HG02981 (cell line): ENCODE results near the gene OR1E2.
"Not testable (repeated sequence)": the region's sequence is repeated elsewhere in the genome, so short reads cannot be mapped to it uniquely, and the experiment has no call there.

Experiments
- ATAC-seq: cut with Tn5 transposase; IDR thresholded peaks from one replicate; pipeline ENCODE4 v1.9.1; 2021; ENCODE audit warnings: mild to moderate bottlenecking, moderate library complexity; ENCODE audit not compliant: unreplicated experiment

Gene OR1E2

GRCh38 chr17:3400055-3400454, 33.6 kb downstream of the OR1E2 start:
- ATAC-seq: no peak

DNA sequence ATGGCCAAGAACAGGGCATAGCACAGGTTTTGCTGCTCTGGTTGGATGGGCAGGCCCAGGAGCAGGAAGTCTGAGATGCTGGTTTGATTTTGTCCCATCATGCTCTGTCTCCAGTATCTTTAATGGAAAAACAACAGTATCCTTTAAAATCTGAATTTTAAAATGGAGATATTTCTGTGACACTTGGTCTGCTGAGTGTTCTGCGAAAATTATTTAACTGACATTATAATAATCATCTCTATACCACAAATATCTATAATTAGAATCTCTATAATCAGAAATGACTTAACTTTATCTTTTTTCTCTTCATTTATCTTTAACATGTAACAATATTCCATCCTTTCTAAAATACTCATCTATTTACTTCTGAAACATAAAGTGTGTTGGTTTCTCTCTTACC, 35.3 kb downstream of the OR1E2 start, which contains the start of gene OR1E1:
Gene OR1E1 (minus strand): TSS at position 101 of the 400 bp plus-strand sequence. CDS start 0 bp downstream, at position 101.
- ATAC-seq: no peak

- not testable (repeated sequence) for ATAC-seq
Observed at GRCh38 chr17:3397801-3398200, 35.8 kb downstream of the OR1E2 start.

GRCh38 chr17:3389791-3390190, 43.9 kb downstream of the OR1E2 start:
- ATAC-seq: no peak

DNA sequence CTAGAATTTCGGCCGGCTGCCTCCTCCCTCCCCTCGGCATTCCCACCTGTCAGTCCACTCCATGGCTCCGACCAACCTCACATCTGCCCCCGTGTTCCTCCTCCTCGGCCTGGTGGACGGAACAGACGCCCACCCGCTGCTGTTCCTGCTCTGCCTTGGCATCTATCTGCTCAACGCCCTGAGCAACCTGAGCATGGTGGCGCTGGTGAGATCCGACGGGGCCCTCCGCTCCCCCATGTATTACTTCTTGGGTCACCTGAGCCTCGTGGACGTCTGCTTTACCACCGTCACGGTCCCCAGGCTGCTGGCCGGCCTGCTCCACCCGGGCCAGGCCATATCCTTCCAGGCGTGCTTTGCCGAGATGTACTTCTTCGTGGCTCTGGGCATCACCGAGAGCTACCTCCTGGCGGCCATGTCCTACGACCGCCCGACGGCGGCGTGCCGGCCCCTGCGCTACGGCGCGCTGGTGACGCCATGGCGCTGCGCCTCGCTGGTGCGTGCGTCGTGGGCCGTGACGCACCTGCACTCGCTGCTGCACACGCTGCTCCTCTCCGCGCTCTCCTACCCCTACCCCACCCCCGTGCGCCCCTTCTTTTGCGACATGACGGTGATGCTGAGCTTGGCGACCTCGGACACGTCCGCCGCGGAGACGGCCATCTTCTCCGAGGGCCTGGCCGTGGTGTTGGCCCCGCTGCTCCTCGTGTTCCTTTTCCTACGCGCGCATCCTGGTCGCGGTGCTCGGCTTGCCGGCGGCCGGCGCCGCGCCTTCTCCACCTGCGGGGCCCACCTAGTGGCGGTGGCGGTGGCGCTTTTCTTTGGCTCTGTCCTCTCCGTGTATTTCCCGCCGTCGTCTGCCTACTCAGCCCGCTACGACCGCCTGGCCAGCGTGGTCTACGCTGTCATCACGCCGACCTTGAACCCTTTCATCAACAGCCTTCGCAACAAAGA, 47.5 kb downstream of the OR1E2 start, which contains the start of gene OR3A2:
Gene OR3A2 (minus strand): TSS at position 440 of the 948 bp plus-strand sequence.
- no peak for ATAC-seq
